DMS 273 treated with DMSO at 0.1 percent for 48 hours (cell line): ENCODE data around the gene FBXO15.

Experiments used
- DNase-seq: peaks from one replicate; lab custom pipeline; 2025; lab: John Stamatoyannopoulos, UW

The FBXO15 gene, protein sequence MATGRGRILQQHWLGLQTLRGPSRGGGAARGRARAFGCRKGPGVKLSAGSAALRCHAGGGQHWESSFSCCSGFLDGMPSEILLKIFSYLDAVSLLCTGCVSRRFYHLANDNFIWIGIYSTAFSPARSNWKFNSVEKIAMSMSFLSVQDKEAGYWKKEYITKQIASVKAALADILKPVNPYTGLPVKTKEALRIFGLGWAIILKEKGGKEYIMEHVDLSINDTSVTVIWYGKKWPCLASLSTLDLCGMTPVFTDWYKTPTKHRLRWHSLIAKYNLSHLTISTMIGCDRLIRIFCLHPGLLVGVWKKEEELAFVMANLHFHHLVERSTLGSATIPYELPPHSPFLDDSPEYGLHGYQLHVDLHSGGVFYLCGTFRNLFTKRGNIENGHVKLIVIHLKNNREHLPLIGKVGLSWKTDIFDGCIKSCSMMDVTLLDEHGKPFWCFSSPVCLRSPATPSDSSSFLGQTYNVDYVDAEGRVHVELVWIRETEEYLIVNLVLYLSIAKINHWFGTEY

DNA sequence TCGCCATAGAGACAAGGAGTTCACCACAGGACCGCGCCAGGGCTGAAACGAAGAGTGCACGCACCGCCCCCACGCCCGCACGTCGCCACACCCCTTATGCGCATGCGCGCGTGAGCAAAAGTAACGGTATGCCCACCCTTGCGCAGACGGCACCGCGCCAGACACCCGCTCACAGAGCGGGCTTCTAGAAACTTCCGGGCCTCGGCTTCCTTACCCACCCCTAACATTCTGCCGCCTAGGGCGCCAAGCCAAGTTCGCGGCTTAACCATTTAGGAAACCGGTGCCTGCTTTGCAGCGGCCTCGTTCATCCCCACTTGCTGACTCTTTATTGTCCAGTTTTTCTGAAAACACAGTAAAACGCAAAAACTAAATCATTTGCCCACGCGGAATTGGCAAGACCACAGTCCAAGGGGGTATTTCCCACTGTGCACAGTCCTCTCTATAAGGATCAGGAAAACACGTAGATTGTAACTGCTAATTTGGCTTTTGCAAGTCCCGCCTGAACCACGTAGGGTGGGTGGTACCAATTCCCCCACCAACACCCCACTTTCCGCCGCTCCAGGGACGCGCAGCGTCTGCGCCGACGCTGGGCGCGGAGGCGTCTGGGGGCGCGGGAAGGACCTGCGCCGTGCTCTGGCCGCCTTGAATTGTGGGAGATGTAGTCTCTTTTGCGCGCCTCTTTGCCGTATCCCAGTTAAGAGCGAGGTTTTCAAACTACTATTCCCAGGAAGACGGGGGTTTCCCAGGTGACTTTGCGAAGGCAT is at the start of gene FBXO15, which contains the start of gene TIMM21:
TSS of gene FBXO15 (minus strand) at position 56 of the 764 bp plus-strand sequence. CDS start at position 7, 49 bp downstream.
TSS of gene TIMM21 (plus strand) at position 745 of the 764 bp plus-strand sequence. CDS start 286 bp downstream, outside the sequence.
- peak; percentile 96 for DNase-seq

GRCh38 chr18:74196220-74197119 is 48.8 kb upstream of the FBXO15 start:
- peak; percentile 35 for DNase-seq

- no peak for DNase-seq
Measured at GRCh38 chr18:74194691-74195090, 47.1 kb upstream of the FBXO15 start.

DNA sequence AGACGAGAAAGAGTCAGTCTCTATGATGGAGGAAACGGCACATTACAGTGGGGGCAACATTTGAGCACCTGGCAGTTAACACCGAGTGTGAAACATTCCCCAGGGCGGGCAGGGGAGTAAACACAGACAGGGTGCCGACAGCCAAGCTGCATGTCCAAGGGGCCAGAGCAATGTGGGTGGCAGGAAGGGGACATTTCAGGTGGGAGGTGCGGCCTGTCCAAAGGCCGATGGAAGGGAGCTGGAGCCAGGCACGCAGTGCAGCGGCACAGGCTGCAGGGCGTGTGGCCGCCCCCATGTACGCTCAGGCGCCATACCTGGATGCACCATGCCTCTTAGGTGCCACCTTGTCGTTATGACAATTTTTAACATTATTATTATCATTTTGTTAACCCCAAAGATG is 43.9 kb upstream of the FBXO15 start:
- no peak for DNase-seq

- no peak for DNase-seq
Measured at GRCh38 chr18:74190086-74190485, 42.5 kb upstream of the FBXO15 start.

- DNase-seq = no peak
Measured at GRCh38 chr18:74186661-74187060, 39.0 kb upstream of the FBXO15 start.

DNA sequence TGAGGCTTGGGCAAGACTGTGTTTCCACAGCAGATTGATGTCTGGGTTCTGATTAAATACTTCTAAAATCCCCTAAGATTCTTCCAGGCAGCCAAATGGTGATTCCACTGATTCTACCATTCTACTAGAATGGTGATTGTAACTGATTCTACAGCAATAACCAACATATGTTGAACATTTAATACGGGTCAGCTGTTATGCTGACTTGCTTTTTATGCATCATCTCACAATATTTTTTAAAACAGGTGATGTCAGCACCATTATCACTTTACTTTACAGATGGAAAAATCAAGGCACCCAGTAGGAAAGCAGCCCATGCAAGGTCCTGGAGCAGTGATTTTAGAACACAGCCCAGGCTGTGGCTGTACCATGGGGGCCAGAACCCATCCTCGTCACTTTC is 38.2 kb upstream of the FBXO15 start:
- DNase-seq = no peak

- no peak for DNase-seq
Measured at GRCh38 chr18:74184875-74185274, 37.2 kb upstream of the FBXO15 start.

DNA sequence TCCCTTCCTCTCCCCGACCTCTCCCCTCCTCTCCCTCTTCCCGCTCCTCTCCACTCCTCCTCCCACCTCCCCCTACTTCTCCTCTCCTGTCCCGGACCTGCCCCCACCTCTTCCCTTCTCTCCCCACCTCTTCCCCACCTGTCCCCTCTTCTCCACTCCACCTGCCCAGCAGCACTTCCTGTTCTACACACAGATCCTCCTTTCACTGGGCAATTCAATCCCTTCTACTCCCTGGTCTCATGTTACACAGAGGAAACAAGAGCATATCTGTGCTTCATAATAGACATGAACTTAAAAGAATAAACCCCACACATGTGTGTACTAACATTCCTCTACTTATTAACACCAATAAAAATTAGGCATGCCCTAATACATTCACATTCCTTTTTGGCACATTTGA is 35.5 kb upstream of the FBXO15 start:
- no peak for DNase-seq

DNA sequence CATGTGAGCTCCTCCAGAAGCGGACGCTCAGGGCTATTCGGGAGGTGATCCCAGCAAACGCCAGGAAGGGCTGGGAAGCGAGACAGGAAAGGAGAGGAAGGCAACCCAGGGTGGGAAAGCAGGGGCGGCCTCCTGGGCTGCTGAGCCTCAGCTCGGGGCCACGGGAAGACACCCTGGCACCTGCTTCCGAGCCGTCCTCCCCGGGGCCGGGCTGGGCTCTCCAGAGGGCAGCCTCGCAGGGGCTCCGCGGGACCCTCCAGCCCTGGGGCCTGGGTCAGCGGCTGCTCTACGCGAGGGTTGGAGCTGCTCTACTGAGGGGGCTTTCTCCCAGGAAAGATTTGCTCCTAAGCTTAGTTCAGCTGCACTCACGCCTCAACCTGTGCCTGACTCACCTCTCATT is 34.7 kb upstream of the FBXO15 start:
- no peak for DNase-seq

DNA sequence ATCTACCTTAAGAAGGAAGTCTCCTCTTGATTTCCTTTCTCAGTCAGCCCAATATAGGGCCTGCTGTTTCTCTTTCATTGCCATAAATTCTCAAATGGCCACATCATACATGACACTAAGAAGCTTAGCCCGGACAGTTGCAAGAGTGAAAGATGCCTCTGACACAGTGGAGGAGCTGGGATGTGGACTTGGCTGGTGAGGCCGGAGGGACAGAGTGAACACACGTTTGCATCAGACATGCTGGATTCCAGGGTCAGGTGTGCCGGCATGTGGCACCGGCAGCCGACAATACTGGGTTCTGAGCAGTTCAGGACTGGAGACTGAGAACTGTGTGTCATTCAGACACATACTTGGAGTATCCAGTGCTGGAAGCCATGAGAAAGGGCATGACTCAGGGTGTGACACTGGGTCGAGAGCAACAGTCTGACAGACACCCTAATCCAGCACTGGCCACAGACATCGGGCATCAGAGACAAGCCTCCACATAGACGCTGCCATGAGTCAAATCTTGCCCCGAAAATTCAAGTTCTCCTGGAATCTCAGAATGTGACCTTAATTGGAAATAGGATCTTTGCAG is 32.1 kb upstream of the FBXO15 start:
- no peak for DNase-seq

- no peak for DNase-seq
Measured at GRCh38 chr18:74178884-74179283, 31.2 kb upstream of the FBXO15 start.

DNA sequence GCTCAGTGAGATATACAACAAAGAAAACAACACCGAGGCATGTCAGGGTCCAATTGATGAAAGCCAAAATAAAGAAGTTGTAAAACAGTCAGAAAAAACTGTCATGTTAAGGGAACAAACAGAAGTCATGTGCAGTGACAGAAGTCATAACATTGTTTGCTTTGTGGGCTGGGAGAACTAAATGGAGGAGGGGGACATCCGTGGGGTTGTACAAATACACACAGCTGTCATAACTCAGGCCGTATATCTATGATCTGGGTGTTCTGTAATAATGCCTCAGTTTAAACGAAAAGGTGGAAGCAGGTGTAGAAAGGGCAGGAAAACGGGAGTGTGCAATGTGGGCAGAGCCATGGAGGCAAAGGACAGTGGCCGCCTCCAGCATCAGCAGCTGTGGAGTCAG is 28.0 kb upstream of the FBXO15 start:
- DNase-seq = no peak

- DNase-seq = no peak
Measured at GRCh38 chr18:74173434-74173750, 25.8 kb upstream of the FBXO15 start.

DNA sequence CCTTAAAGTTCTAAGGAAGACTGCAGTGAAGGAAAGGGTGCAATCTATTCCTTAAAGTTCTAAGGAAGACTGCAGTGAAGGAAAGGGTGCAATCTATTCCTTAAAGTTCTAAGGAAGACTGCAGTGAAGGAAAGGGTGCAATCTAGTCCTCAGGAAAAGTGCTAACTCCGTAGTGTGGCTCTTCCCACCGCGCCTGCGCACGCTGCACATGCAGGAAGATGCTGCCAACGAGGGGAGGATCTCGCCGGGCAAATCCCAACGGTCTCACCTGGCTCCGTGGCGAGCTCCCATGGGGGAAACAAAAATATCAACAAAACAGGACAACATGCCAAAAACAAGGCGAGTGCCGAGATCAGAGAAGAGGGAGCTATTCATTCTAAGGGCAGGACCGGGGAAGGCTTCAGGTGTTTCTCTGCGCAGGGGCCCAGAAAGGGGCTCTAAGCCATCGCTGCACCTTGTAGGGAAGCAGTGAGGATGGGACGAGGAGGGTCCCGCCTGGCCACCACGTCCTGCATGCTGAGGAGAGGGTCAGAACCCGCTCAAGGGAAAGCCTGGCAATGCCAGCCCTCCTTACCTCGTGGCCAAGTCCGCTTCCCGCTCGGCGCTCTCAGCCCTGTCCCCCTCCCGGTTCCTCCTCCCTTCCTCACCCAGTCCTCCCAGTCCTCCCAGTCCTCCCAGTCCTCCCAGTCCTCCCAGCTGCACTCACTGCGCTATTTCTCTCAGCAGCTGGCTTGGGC is 25.2 kb upstream of the FBXO15 start:
- no peak for DNase-seq

DNA sequence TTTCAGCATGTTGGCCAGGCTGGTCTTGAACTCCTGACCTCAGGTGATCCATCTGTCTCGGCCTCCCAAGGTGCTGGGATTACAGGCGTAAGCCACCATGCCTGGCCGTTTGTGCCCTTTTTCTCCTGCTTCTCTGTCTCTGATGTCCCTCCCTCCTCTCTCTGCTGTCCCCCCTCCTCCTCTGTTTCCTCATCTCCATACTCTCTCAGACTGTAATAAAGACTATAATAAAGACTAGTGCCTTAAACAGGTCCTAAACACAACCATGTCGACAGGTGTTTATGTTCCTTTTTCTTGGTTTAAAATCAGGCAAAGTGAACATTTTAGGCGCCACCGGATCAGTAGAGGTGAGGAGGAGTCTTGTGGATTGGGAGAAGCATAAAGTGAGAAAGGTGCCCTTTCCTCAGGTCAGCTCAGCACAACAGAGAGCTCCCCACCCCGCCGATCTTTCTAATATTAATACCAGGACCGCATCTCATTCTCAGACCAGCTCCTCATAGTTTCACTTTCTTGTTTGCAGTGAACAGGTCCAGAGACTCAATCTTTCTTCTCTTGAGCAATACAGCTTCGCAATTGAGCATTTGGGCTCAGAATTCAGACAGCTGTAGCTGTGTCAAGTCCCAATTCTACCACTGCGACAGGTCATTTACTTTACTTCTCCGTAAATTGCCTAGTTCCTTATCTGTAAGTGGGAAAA is 24.4 kb upstream of the FBXO15 start:
- DNase-seq = no peak

DNA sequence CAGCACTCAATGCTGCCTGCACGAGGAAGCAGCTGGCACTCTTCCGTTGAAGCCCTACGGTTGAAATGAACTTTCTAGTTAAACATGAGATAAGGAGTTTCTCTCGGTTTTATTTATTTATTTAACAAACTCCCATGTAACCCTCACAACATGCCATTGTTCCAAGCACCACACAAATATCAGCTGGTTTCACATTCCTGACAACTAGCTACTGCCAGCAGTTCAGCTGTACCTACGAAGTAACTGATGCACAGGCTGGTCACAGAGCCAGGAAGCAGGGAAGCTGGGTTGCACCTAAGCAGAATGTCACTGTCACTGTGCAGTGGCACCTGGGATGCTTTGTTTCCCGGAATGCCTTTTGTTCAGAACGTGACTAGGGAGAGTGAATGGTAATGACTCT is 18.8 kb upstream of the FBXO15 start:
- no peak for DNase-seq

DNA sequence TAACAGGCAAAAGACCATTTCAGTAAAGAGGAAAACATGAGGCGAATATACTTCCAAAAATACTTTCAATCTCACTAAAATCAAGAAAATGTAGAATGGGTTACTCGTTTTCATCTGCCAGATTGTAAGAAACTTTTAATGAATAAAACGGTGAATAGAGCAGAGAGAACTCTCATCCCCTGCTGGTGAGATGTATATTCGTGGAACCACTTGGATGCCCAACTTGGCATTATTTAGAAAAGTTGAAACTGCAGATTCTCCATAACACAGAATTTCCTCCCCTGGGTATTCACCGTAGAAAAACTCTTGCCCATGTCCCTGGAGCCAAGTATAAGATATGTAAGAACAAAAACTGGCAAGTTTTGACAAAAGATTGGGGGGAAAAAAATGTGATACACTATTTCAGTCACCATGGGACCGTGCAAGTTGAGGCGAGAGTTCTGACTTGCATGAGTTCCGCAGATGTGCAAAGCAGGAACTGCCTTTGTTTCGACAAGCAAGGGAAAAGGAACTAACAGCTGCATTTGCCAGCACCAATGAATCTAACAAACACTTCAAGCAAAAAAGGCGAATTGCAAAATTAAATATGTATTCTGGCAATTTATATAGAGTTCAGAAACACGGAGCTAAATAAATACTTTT is 15.5 kb upstream of the FBXO15 start:
- DNase-seq = no peak

- no peak for DNase-seq
Measured at GRCh38 chr18:74155276-74155675, 7.6 kb upstream of the FBXO15 start.

GRCh38 chr18:74154716-74155115 is 7.1 kb upstream of the FBXO15 start:
- no peak for DNase-seq
